Ammon's horn (tissue), 1 donor: ENCODE results near the gene F12.
"Not testable (repeated sequence)": the region's sequence is repeated elsewhere in the genome, so short reads cannot be mapped to it uniquely, and the experiment has no call there.

ENCODE experiments used
- DNase-seq: peaks from one replicate; pipeline ENCODE4 v3.0.0-alpha.2; 2016; ENCODE audit warnings: low spot score

The F12 gene

DNA sequence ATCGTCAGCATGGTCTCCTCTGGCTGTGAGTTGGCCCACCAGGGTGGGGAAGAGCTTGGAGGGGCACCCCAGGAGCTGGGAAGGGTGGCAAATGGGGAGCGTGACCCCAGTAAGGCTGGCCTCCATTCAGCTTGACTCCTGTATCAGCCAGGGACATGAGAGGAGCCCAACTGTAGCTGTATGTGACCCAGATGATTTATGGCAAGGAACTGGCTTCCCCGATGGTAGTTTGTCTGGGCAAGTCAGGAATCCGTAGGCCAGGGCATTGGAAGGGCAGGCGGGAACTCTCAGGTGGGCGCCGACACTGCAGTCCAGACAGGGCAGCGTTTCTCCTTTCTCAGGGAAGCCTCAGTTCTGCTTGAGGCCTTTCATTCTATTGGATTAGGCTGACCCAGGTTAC is 22.8 kb downstream of the F12 start:
- DNase-seq: no peak

DNA sequence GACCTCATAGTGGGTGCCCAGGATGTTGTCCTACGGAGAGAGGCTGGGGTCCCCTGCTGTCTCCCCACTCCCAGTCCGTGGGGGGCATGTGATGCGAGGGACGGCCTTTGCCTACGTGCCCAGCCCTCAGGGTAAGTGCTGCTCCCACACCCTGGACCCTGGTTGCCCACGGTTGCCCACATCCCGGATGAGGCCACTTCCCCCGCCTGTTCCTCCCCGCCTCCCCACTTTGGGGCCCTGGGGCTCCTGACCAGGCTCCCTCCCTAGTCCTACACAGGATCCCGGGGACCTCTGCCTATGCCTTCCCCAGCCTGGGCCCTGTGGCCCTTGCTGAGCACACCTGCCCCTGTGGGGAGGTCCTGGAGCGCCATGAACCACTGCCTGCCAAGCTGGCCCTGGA is 23.6 kb downstream of the F12 start:
- no peak for DNase-seq

DNA sequence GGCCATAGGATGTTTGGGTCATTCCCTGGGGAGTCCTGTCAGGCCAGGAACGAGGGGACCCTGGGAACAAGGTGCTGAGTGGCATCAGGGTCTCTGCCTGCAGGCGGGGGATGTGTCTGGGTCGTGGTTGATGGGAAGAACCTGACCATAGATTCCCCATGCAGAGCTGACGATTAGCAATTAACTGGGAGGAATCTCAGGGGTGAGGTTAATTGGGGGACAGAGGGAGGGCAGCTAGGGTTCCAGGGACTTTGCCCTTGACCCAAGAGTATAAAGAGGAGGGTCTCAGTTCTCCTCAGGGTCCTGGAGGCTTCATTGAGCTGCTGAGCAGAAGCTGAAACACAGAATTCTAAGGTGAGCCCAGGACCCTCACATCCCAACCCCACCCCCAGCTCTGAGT is 25.2 kb downstream of the F12 start, which contains the start of gene SLC34A1:
Gene SLC34A1, plus strand, starts transcription at position 301 of the 400 bp plus-strand sequence. CDS start 1,308 bp downstream, outside the sequence.
- DNase-seq: no peak

DNA sequence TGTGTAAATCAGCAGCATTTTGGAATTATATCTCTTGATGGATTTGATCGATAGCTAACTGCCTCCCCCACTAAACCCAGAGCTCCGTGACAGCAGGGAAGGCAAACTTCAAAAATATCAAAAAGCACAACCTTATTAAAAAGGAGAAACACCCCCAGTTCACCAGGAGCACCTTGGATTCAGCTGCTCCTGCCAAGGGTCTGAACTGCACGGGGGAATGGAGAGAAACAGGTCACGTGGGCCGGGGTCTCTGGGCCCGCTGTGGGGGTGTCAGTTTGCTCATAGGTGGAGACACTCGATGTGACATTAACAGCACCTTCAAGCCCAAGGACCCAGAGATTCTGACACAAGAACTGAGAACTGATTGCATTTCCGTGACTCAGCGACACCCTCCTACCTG is 26.2 kb downstream of the F12 start:
- DNase-seq: no peak

DNA sequence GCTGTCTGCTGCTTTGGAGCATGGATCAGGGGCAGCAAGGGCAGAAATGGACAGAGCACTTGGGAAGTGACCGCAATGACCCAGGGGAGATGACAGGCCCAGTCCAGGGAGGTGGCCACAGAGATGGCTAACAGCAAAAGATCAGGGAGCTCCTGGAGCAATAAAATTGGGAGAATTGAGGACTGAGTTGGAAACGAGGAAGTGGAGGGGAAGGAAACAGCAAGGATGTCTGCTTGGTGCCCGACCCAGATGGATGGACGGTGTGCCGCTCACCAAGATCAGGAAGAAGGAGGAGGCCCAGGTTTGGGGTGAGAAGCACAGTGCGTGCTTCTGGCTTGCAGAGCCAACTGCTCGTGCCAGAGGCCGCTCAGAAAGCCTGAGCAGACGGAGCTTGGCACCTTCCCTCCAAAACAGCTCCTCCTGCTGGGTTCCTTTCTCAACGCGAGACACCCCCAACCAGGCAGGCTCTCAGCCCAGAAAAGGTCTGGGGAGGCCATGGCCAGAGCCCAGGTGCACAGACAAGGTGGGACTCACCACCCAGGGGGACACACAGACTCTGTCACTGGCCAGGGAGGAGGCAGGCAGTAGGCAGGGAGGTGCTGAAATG is 26.8 kb downstream of the F12 start:
- DNase-seq: peak; percentile 60

GRCh38 chr5:177380805-177381126 is 28.6 kb downstream of the F12 start:
- DNase-seq: no peak

DNA sequence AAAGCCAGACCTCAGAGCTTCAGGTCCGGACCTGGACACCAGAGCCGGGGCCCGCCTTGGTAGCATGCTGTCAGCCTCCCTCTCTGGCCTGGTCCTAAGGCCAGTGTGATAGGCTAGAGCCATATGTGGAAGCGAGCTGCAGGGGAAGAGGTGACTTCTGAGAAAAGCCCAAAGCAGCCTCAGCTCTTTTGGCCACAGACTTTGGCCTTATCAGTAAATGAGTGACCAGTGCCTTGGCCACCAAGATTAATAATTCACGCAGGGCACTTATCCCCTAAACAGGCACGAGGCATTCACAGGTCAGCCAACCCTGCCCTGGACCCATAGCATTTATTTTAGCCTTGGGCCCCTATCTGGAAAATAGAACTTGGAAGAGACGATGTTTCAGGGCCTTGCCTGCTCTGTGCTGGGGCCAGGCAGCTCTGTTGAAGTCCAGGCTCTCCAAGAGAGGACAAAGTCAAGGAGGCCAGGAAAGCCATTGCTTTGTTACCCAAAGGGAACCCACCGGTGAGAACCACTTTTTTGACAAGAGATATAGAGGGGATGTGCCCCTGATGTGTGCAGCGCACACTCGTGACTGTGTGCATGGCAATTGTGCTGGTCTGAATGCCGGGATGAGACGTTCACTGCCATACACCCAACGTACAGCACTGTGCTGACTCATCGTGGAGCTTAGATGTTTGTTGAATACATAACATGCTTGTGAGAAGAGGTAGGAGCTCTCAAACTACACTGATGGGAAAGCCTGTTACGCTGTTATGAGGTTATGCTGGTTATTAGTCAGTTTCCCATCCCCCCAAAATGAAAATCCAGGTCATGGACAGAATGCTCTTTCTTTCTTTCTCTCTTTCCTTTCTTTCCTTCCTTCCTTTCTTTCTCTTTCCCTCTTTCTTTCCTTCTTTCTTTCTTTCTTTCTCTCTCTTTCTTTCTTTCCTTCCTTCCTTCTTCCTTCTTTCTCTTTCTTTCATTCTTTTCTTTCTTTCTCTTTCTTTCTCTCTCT is 30.2 kb downstream of the F12 start:
- DNase-seq: no peak

- no peak for DNase-seq
These were observed 31.2 kb downstream of the F12 start for GRCh38 chr5:177377851-177378776.

DNA sequence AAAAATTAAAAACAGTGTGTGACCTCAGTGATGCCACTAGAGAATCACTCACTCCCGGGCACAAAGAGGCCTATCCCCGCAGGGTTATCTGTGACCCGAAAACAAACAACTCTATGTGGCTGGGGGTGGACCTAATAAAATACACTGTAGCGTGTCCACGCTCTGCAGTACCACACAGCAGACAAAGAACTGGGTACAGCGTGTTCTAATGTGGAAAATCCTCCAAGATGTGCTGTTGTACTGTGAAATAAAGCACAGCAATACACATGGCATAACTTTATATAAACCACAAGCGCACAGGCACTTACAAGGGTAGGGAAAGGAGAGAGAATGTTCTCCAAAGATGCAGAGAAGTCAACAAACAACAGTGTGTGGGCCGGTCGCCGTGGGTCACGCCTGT is 33.3 kb downstream of the F12 start:
- no peak for DNase-seq

DNA sequence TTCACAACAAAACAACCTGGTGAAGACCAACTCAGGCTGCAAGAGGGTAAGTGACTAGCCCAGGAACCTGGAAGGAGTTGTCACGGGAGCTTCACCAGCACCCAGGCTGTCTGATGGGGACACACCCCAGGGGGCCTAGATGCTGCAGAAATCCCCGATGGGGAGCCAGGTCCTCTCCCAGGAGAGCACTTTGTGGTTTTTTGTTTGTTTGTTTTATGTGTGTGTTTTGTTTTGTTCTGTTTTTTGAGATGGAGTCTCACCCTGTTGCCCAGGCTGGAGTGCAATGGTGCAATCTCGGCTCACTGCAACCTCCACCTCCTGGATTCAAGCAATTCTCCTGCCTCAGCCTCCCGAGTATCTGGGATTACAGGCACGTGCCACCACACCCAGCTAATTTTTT is 33.8 kb downstream of the F12 start:
- DNase-seq: not testable (repeated sequence)

GRCh38 chr5:177374211-177374610 is 35.2 kb downstream of the F12 start:
- DNase-seq: no peak

DNA sequence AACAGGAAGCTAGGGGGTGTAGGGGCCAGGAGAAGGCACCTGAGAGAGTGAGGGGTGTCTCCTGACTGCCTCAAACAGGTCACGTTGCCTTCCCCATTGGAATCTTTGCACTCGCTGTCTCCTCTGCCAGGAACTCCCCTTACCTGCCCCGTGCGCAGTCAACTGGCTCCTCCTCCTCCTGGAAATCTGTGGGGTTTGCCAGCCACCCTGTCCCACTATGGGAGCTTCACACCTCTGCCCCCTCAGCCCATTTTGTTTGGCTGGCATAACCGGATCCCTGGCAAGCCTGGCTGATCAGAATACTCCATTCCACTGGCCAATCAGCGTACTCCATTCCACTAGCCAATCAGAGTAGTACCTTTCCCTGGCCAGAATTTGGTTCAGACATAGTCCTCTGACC is 35.6 kb downstream of the F12 start:
- no peak for DNase-seq

GRCh38 chr5:177372910-177373309 is 36.5 kb downstream of the F12 start:
- DNase-seq: no peak

GRCh38 chr5:177372034-177372896 is 37.1 kb downstream of the F12 start:
- no peak for DNase-seq

- DNase-seq: no peak
These were observed 38.0 kb downstream of the F12 start for GRCh38 chr5:177371120-177372033.

DNA sequence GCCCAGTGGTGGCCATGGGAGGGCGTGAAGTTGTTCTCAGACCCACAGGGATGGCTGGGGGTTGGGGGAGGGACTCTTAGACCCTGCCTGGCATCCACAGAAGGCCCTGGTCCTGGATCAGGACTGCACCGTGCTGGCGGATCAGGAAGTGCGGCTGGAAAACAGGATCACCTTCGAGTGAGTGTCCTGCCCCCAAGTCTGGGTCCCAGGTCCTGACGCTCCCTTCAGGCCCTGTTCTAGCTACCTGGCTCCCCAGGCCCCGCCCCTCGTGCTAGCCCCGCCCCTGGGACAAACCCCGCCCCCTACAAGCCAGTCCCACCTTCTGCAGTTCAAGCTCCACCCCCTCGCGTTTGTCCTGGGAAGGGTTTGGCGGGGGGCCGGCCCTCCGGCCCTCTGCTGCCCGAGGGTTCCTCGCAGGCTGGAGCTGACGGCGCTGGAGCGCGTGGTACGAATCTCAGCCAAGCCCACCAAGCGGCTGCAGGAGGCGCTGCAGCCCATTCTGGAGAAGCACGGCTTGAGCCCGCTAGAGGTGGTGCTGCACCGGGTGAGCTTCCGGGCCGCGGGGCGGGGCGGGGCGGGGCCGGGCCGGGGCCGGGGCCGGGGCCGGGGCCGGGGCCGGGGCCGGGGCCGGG is 38.8 kb downstream of the F12 start:
- DNase-seq: peak; percentile 70

GRCh38 chr5:177369645-177370440 is 39.5 kb downstream of the F12 start:
- DNase-seq: no peak

DNA sequence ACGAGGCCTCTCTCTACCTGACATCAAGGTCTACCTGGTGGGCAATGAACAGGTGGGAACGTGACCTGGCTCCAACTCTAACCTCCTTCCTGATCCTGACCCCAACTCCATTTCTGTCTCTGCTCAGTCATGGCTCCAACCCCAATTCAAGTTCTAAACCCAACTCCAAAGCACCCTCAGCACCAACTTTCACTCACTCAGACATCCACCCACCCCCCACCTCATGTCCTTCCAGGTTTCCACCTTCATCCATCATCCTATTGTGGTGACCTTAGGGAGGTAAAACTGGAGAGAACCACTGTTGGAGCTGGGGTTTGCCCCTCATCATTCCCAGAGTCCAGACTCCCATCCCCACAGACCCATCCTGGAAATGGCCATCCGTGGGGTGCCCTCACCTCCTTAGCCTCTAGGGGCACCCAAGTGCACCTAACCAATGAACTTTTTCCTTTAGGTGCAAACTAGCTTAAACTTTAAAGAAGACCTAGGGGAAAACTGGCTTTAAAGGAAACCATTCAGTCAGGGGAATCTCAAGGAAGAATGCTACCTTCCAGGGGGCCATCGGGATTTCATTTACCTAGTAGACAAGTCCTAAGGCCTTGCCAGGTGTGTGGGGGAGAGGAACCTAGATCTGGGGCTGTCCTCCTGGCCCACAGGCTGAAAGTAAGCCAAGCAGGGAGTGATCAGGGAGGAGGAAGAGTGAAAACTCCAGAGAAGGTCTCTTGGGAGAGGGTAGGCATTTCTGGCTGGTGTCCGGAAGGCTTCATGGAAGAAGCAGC is 40.3 kb downstream of the F12 start:
- DNase-seq: no peak
